ENCODE results near the gene AKR1D1.

DNA sequence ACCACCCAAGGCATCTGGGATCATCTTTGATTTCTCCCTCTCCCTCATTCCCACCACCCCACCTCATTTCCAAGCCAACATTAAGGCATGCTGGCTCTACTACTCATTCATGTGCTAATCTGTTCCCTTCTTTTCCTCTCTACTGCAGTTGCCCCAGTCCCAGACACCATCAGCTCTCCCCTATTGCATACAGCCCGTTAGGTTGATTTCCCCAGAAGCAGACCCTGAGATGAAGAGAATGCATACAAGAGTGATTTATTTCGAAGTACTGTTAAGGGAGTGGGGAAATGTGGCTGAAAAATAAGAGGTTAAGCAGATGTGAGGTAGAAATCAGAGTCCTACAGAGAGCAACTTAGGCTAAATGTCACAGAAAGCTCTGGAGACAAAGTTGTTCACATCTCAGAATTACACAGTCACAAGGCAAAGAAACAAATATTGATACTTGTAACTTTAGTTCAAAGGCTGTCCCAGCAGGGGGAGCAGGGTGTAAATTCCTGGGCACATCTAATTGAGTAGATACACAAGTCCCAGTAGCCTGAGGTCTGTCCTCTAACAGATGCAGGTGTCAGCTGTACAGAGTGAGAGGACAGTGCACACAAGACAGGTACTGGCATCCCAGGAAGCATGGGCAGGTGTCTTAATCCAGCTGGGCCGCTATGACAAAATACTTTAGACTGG, 20.9 kb downstream of the AKR1D1 start:
- TF ChIP-seq CTCF (IDR thresholded peaks at IDR 0.05; ENCODE audit: low read length) = peak; percentile 33; the same call in 1 of the 2 replicates
- TF ChIP-seq EZH2 (IDR thresholded peaks at IDR 0.05; ENCODE audit: borderline replicate concordance, low read length) = no peak

All from OCI-LY1 (cell line).